Upper lobe of right lung (tissue), 1 donor: Measurements from ENCODE around the gene FGF9. TPM values are rescaled to one million over a fixed set of nuclear protein-coding genes. Genes with fewer than 3 reads are reported as not detected.

Source experiments
- ATAC-seq: fragments of 200-7000 bp; cut with Tn5 transposase; one replicate; pipeline ENCODE4 v1.9.1; 2020; ENCODE audit warnings: mild to moderate bottlenecking, moderate library complexity
- DNase-seq: peaks from one replicate; pipeline ENCODE4 v3.0.0-alpha.2; 2020
- H3K27ac ChIP-seq: fragments of 200-600 bp; one replicate; pipeline ENCODE4 v1.8.0; 2022
- H3K27me3 ChIP-seq: fragments of 200-600 bp; one replicate; pipeline ENCODE4 v1.8.0; 2022; ENCODE audit warnings: mild to moderate bottlenecking
- H3K36me3 ChIP-seq: fragments of 200-600 bp; one replicate; pipeline ENCODE4 v1.8.0; 2022
- H3K4me1 ChIP-seq: fragments of 200-600 bp; one replicate; pipeline ENCODE4 v1.8.0; 2022
- H3K4me3 ChIP-seq: fragments of 200-600 bp; one replicate; pipeline ENCODE4 v1.8.0; 2022; ENCODE audit warnings: mild to moderate bottlenecking
- H3K9me3 ChIP-seq: fragments of 200-600 bp; one replicate; pipeline ENCODE4 v1.8.0; 2022
- CTCF ChIP-seq: fragments of 200-600 bp; IDR thresholded peaks from one replicate; pipeline ENCODE4 v1.8.0; 2022; ENCODE audit warnings: antibody characterized with exemption
- intact Hi-C: fragments of 100-400 bp; cut with DNase I; formaldehyde crosslinking; loops from one replicate; pipeline ENCODE4 v1.11.0; 2022
- total RNA-seq: library from RNA; stranded (reverse); fragmentation: NEBNext Ultra II Directional; extraction: Animal tissue kit (Norgen Biotek cat#: 25700); gene quantifications from one replicate; pipeline ENCODE4 v1.2.1, GENCODE V29; 2021
- donor health status: DM: no; HTN: yes; CAD: no; lungs with severe emphysema.

The FGF9 gene
- total RNA-seq, 1 donor from 2014 or later: 2.7 TPM

GRCh38 chr13:21748166-21748565, 77.3 kb downstream of the FGF9 start:
- ATAC-seq: no peak
- intact Hi-C loops: no loop called here
- TF ChIP-seq CTCF: no peak

DNA sequence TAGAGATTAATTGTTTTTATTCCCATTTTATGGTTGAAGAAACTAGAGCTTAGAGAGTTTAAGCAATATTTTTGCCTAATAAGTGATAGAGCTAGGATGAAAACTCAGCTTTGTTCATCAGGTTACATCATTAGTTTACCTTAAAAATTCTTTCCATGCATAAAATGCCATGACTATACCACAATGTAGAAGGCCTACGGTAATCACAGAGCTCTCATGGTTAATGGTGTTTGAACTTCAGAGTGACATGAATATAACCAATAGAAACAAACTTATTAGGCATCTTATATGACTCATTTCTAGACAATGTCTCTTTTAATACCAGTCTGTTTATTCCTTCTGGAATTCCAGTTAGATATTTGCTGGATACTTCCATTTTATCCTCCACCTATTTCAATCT, 78.5 kb downstream of the FGF9 start:
- ATAC-seq: no peak

More at GRCh38 chr13:21748166-21748565, 77.3 kb downstream of the FGF9 start:
- H3K9me3 ChIP-seq: no peaks in the 10 kb centered on the region
- H3K36me3 ChIP-seq: no peaks in the 10 kb centered on the region
- no peak overlapping the region for H3K4me3 ChIP-seq
- no peaks in the 10 kb centered on the region for H3K27me3 ChIP-seq
- no peak for DNase-seq
- no peaks in the 10 kb centered on the region for H3K4me1 ChIP-seq
- no peak overlapping the region for H3K27ac ChIP-seq

DNA sequence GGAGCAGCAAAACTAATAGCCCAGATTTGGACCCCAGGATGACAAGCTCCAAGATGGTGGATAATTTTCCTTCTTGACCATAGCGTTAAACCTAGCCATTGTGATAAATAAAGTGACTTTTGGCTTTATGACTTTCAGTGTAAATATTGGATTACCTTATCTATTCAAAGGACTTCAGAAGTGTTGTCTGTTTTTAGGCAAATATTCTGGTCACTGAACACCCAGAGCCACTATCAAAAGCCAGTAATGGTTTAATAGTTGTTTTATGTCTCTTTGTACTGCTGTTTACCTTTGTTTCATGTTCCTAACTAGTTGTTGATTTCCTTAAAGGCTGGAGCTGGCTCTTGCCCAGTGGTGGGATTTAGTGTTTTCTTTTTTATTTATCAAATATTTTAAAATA, 81.6 kb downstream of the FGF9 start:
- intact Hi-C loops: no loop called here
- no peaks in the 10 kb centered on the region for H3K4me1 ChIP-seq
- DNase-seq: no peak
- no peaks in the 10 kb centered on the region for H3K27me3 ChIP-seq
- H3K27ac ChIP-seq: no peak overlapping the region
- no peaks in the 10 kb centered on the region for H3K36me3 ChIP-seq
- no peaks in the 10 kb centered on the region for H3K9me3 ChIP-seq
- no peak for TF ChIP-seq CTCF
- no peak for ATAC-seq
- no peak overlapping the region for H3K4me3 ChIP-seq

More for the DNA sequence above, 78.5 kb downstream of the FGF9 start:
- intact Hi-C loops: no loop called here
- H3K27ac ChIP-seq: no peak overlapping the region
- no peak overlapping the region for H3K4me3 ChIP-seq
- no peaks in the 10 kb centered on the region for H3K27me3 ChIP-seq
- no peak for TF ChIP-seq CTCF
- H3K9me3 ChIP-seq: no peaks in the 10 kb centered on the region
- H3K4me1 ChIP-seq: no peaks in the 10 kb centered on the region
- no peaks in the 10 kb centered on the region for H3K36me3 ChIP-seq
- no peak for DNase-seq

- no peak overlapping the region for H3K27ac ChIP-seq
- TF ChIP-seq CTCF: no peak
- no peak for DNase-seq
Measured at GRCh38 chr13:21753117-21753729, 82.3 kb downstream of the FGF9 start.

More at GRCh38 chr13:21753117-21753729, 82.3 kb downstream of the FGF9 start:
- intact Hi-C loops: no loop called here
- no peaks in the 10 kb centered on the region for H3K4me1 ChIP-seq
- H3K27me3 ChIP-seq: no peaks in the 10 kb centered on the region
- ATAC-seq: no peak
- H3K9me3 ChIP-seq: no peaks in the 10 kb centered on the region
- no peaks in the 10 kb centered on the region for H3K36me3 ChIP-seq
- no peak overlapping the region for H3K4me3 ChIP-seq

Other genes with a start within 250 kb of the FGF9 start
- 77.7 TPM for gene ZDHHC20, start 211.8 kb upstream of the FGF9 start, total RNA-seq
- gene MICU2, start 66.9 kb upstream of the FGF9 start, total RNA-seq: 30.7 TPM